Uterus (tissue), 2 donors: ENCODE results near the gene IVL.

Source experiments
- CTCF ChIP-seq, 4 experiments: fragments of 200-600 bp in 2 of 4; fragments of 450-650 bp in 2 of 4; sonication (generic) in 2 of 4; IDR thresholded peaks; one replicate each; pipeline ENCODE4 v1.5.1; 2016 to 2019; ENCODE audit warnings: antibody characterized with exemption in 4 of 4, mild to moderate bottlenecking in 2 of 4, moderate library complexity in 1 of 4
- POLR2A ChIP-seq, 2 donors: fragments of 450-650 bp; IDR thresholded peaks; one replicate each; pipeline ENCODE4 v1.6.1; 2016; ENCODE audit warnings: antibody characterized with exemption in 2 of 2, mild to moderate bottlenecking in 1 of 2, moderate library complexity in 1 of 2

GRCh38 chr1:152907686-152908601 lies at the start of gene IVL:
- TF ChIP-seq CTCF (IDR thresholded peaks at IDR 0.05) (no peak), POLR2A (IDR thresholded peaks at IDR 0.05) (no peak)
